Fibroblast of lung (primary cell): ENCODE results near the gene AHCYL2. TPM values are rescaled to one million over a fixed set of nuclear protein-coding genes. Genes with fewer than 3 reads are reported as not detected.

Source experiments
- DNase-seq, 2 donors: peaks; one replicate each; pipeline versions ENCODE4 v3.0.0 to v3.0.0-alpha.2; 2010; ENCODE audit warnings: low read depth in 2 of 2
- H2AFZ ChIP-seq: 2 replicates; pipeline ENCODE4 v1.5.1; 2012; ENCODE audit warnings: low read length, control low read depth, inconsistent platforms
- H3K27ac ChIP-seq: 2 replicates; pipeline ENCODE4 v1.5.1; 2011; ENCODE audit warnings: low read length, control low read depth; ENCODE audit not compliant: insufficient read depth
- H3K27me3 ChIP-seq: 2 replicates; pipeline ENCODE4 v1.5.1; 2011; ENCODE audit warnings: mild to moderate bottlenecking, low read length; ENCODE audit not compliant: control insufficient read depth, insufficient read depth
- H3K36me3 ChIP-seq: 2 replicates; pipeline ENCODE4 v1.5.1; 2011; ENCODE audit warnings: low read length; ENCODE audit not compliant: control insufficient read depth, insufficient read depth
- H3K4me1 ChIP-seq: 2 replicates; pipeline ENCODE4 v1.5.1; 2011; ENCODE audit warnings: low read length; ENCODE audit not compliant: control insufficient read depth, insufficient read depth; ENCODE audit errors: extremely low read depth
- H3K4me2 ChIP-seq: 2 replicates; pipeline ENCODE4 v1.5.1; 2011; ENCODE audit warnings: low read length, control low read depth; ENCODE audit not compliant: insufficient read depth; ENCODE audit errors: extremely low read depth
- H3K4me3 ChIP-seq, 4 experiments: fragments of 200-600 bp in 1 of 4; sonication (generic) in 1 of 4; replicated peaks in 1 of 4; 2 replicates each; pipeline ENCODE4 v1.5.1; 2011 to 2016; ENCODE audit warnings: low read length in 4 of 4, low read depth in 3 of 4, mild to moderate bottlenecking in 3 of 4, control low read depth in 2 of 4, inconsistent platforms in 1 of 4, mixed read lengths in 1 of 4; ENCODE audit not compliant: insufficient read depth in 1 of 4; ENCODE audit errors: control extremely low read depth in 1 of 4
- H3K79me2 ChIP-seq: 2 replicates; pipeline ENCODE4 v1.5.1; 2012; ENCODE audit warnings: mild to moderate bottlenecking, low read length, inconsistent platforms; ENCODE audit not compliant: control insufficient read depth, insufficient read depth
- H3K9ac ChIP-seq: 2 replicates; pipeline ENCODE4 v1.5.1; 2011; ENCODE audit warnings: mild to moderate bottlenecking, low read length, control low read depth; ENCODE audit not compliant: insufficient read depth
- H3K9me3 ChIP-seq: 2 replicates; pipeline ENCODE4 v1.5.1; 2012; ENCODE audit warnings: low read depth, low read length; ENCODE audit not compliant: control insufficient read depth, insufficient read depth
- H4K20me1 ChIP-seq: 2 replicates; pipeline ENCODE4 v1.5.1; 2011; ENCODE audit warnings: low read length; ENCODE audit not compliant: control insufficient read depth, insufficient read depth; ENCODE audit errors: extremely low read depth
- EZH2 ChIP-seq: IDR thresholded peaks from 2 replicates; pipeline ENCODE4 v1.5.1; 2012; ENCODE audit warnings: low read length, control low read depth, mild to moderate bottlenecking; ENCODE audit errors: missing control alignments
- polyA plus RNA-seq, 2 donors: library from polyadenylated mRNA; depleted of rRNA in 1 of 2; stranded (reverse) in 1 of 2; unstranded in 1 of 2; fragments of >200 nt; gene quantifications; 2 replicates each; pipeline ENCODE4 v1.2.1, GENCODE V29; 2011 to 2012; ENCODE audit warnings: missing spikeins in 1 of 2
- total RNA-seq: library from RNA; depleted of rRNA; stranded (reverse); fragments of >200 nt; gene quantifications from 2 replicates; pipeline ENCODE4 v1.2.1, GENCODE V29; 2014
- TF ChIP-seq, protein P1 (sequence below), 2 donors: IDR thresholded peaks in 1 of 2; conservative IDR thresholded peaks in 1 of 2; 1 replicate in 1 of 2; 2 replicates in 1 of 2; pipeline ENCODE4 v1.5.1; 2011 to 2012; ENCODE audit warnings: low read length in 2 of 2, control low read depth in 1 of 2, inconsistent platforms in 1 of 2, low read depth in 1 of 2, mild to moderate bottlenecking in 1 of 2

The AHCYL2 gene
- total and polyA plus RNA-seq, 2 donors (not counting 1 experiment from before 2014, with no cell fraction given) = 8.7 to 11.9 TPM

DNA sequence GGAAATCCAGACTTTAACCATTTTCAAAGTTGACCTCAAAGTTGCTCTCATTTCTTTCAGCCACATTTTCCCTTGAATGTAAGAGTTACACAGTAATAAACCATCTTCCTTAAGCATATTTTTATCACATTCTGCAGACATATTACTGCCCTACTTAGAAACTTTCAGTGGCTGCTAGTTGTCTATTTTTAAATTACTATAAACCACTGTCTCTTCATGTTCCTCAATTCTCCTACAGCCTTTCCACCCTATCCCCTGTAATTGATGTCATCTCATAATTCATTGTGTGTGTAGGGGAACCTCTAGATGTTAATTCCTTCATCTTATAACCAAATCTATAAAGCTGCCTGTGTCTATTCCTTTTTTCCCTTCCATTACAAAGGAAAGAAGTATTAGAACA is 131.3 kb downstream of the AHCYL2 start:
- Histone ChIP-seq H3K9ac (no peak overlapping the region), H3K27me3 (no peaks in the 10 kb centered on the region), H3K9me3 (no peaks in the 10 kb centered on the region), H3K4me3 (no peak overlapping the region), H3K79me2 (no peaks in the 10 kb centered on the region), H3K27ac (no peak overlapping the region), H3K36me3 (no peaks in the 10 kb centered on the region), H4K20me1 (no peaks in the 10 kb centered on the region), H3K4me2 (no peak overlapping the region), H2AFZ (no peak overlapping the region), H3K4me1 (no peaks in the 10 kb centered on the region)
- no peak for TF ChIP-seq EZH2
- TF ChIP-seq, protein P1, sequence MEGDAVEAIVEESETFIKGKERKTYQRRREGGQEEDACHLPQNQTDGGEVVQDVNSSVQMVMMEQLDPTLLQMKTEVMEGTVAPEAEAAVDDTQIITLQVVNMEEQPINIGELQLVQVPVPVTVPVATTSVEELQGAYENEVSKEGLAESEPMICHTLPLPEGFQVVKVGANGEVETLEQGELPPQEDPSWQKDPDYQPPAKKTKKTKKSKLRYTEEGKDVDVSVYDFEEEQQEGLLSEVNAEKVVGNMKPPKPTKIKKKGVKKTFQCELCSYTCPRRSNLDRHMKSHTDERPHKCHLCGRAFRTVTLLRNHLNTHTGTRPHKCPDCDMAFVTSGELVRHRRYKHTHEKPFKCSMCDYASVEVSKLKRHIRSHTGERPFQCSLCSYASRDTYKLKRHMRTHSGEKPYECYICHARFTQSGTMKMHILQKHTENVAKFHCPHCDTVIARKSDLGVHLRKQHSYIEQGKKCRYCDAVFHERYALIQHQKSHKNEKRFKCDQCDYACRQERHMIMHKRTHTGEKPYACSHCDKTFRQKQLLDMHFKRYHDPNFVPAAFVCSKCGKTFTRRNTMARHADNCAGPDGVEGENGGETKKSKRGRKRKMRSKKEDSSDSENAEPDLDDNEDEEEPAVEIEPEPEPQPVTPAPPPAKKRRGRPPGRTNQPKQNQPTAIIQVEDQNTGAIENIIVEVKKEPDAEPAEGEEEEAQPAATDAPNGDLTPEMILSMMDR (conservative IDR thresholded peaks at IDR 0.05 in 1 of 2, IDR thresholded peaks at IDR 0.05 in 1 of 2; ENCODE audit: low read depth in 1 of 2, low read length in 2 of 2) = no peak
- DNase-seq = no peak

DNA sequence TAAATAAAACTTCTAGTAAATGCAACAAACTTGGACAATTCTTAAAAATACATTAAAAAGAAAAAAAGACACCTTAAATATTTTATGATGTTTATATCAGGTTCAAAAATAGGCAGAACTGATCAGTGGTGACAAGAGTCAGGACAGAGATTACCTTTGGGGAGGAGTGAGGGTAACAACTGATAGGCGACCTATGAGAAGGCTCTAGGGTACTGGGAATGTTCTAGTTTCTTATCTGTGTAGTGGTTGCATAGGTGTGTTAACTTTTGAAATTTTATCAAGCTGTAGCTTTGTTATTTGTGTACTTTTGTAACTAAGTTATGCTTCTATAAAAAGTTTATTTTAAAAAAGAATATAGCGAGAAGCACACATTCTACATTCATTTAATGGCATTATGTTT is 134.3 kb downstream of the AHCYL2 start:
- H3K36me3 ChIP-seq = no peaks in the 10 kb centered on the region
- H4K20me1 ChIP-seq = no peaks in the 10 kb centered on the region
- H3K79me2 ChIP-seq = no peaks in the 10 kb centered on the region
- no peaks in the 10 kb centered on the region for H3K27me3 ChIP-seq
- DNase-seq = no peak
- no peaks in the 10 kb centered on the region for H3K9me3 ChIP-seq
- no peak overlapping the region for H2AFZ ChIP-seq
- no peak overlapping the region for H3K4me3 ChIP-seq
- TF ChIP-seq EZH2 = no peak
- TF ChIP-seq, protein P1 (conservative IDR thresholded peaks at IDR 0.05 in 1 of 2, IDR thresholded peaks at IDR 0.05 in 1 of 2; ENCODE audit: low read depth in 1 of 2, low read length in 2 of 2) = no peak
- no peak overlapping the region for H3K9ac ChIP-seq
- H3K4me2 ChIP-seq = no peak overlapping the region
- H3K4me1 ChIP-seq = no peaks in the 10 kb centered on the region
- H3K27ac ChIP-seq = no peak overlapping the region

DNA sequence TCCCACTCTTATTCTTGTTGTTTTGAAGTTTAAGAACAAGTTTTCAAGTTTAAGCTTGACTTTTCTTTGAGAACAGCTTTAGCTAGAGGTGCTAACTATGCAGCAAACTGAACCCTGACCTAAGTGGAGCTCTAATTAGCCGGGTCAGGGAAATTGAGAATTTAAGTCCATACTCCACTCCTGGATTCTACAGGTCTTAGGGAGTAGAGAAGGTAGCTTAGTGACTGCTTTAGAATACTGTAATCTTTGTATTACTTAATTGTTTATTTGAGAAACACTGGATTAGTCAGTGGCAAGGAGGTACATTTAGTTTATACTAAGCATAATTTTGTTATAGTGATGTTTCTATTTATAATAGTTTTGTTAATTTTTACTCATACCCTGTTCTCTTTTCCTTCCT is 134.8 kb downstream of the AHCYL2 start:
- no peaks in the 10 kb centered on the region for H3K79me2 ChIP-seq
- no peaks in the 10 kb centered on the region for H3K27me3 ChIP-seq
- no peaks in the 10 kb centered on the region for H3K4me1 ChIP-seq
- H3K9ac ChIP-seq = no peak overlapping the region
- H2AFZ ChIP-seq = no peak overlapping the region
- no peaks in the 10 kb centered on the region for H3K36me3 ChIP-seq
- peak in 1 of 2 donors; percentile 12 for DNase-seq
- no peaks in the 10 kb centered on the region for H4K20me1 ChIP-seq
- TF ChIP-seq EZH2 = no peak
- TF ChIP-seq, protein P1 (conservative IDR thresholded peaks at IDR 0.05 in 1 of 2, IDR thresholded peaks at IDR 0.05 in 1 of 2; ENCODE audit: low read depth in 1 of 2, low read length in 2 of 2) = no peak
- H3K27ac ChIP-seq = no peak overlapping the region
- H3K4me2 ChIP-seq = no peak overlapping the region
- no peaks in the 10 kb centered on the region for H3K9me3 ChIP-seq
- no peak overlapping the region for H3K4me3 ChIP-seq
